K562 (cell line): Measurements from ENCODE around the gene CRACR2B. TPM values are rescaled to one million over a fixed set of nuclear protein-coding genes. Genes with fewer than 3 reads are reported as not detected.

ENCODE experiments used
- ATAC-seq: fragments of 200-7000 bp; cut with Tn5 transposase; 3 replicates; pipeline ENCODE4 v1.9.1; 2020; ENCODE audit warnings: moderate library complexity
- BruUV-seq: library from RNA; stranded (reverse); fragments of 400-500 nt; replicated peaks from 2 replicates; lab custom pipeline; 2021; lab: Mats Ljungman, UMichigan
- CTCF ChIA-PET: fragments of 300-600 bp; formaldehyde crosslinking; extraction: SDS; loops from one replicate; lab custom pipeline; 2021; ENCODE audit warnings: low intra/inter-chr PET ratio; lab: Yijun Ruan, JAX
- POLR2A ChIA-PET: fragments of 300-600, 350-650 bp; sonication (Branson Sonifier 250); formaldehyde crosslinking; extraction: SDS; loops from one replicate; lab custom pipeline; 2021; ENCODE audit warnings: antibody characterized with exemption, inconsistent platforms; lab: Yijun Ruan, JAX
- DNase-seq, 4 experiments: peaks; one replicate each; pipeline versions ENCODE4 v3.0.0 to v3.0.0-alpha.2; 2011 to 2018; ENCODE audit warnings: low spot score in 3 of 4, mixed read lengths in 3 of 4; ENCODE audit errors: extremely low read depth in 1 of 4
- FAIRE-seq: peaks from 2 replicates; lab custom pipeline; 2011; peaks lifted over from hg19 to GRCh38; lab: Jason Lieb, UNC
- H2AFZ ChIP-seq: 2 replicates; pipeline ENCODE4 v1.6.0; 2011; ENCODE audit warnings: low read depth, low read length, control low read depth, inconsistent platforms
- H3K27ac ChIP-seq: fragments of 200-600 bp; 3 replicates; pipeline ENCODE4 v1.8.0; 2011; ENCODE audit warnings: low read depth, mild to moderate bottlenecking, control low read depth, inconsistent platforms, low read length, moderate library complexity, mixed read lengths; ENCODE audit errors: extremely low read depth
- H3K27me3 ChIP-seq, 2 experiments: fragments of 300-600 bp in 1 of 2; 2 replicates in 1 of 2; 3 replicates in 1 of 2; pipeline versions ENCODE4 v1.6.0 to v1.8.0; 2011; ENCODE audit warnings: inconsistent platforms in 2 of 2, low read length in 2 of 2, mild to moderate bottlenecking in 1 of 2, mixed read lengths in 1 of 2, moderate library complexity in 1 of 2; ENCODE audit not compliant: control insufficient read depth in 2 of 2, insufficient read depth in 2 of 2
- H3K36me3 ChIP-seq: fragments of 300-600 bp; 3 replicates; pipeline ENCODE4 v1.8.0; 2011; ENCODE audit warnings: mild to moderate bottlenecking, low read length, inconsistent platforms; ENCODE audit not compliant: control insufficient read depth, insufficient read depth
- H3K4me1 ChIP-seq, 2 experiments: fragments of 200-600 bp in 1 of 2; replicated peaks in 1 of 2; 2 replicates in 1 of 2; 3 replicates in 1 of 2; pipeline versions ENCODE4 v1.5.1 to v1.8.0; 2011; ENCODE audit warnings: inconsistent platforms in 2 of 2, low read length in 2 of 2, mild to moderate bottlenecking in 1 of 2, mixed read lengths in 1 of 2, moderate library complexity in 1 of 2; ENCODE audit not compliant: control insufficient read depth in 2 of 2, insufficient read depth in 2 of 2
- H3K4me2 ChIP-seq: 2 replicates; pipeline ENCODE4 v1.6.1; 2011; ENCODE audit warnings: low read length, control low read depth, inconsistent platforms, mixed read lengths; ENCODE audit not compliant: insufficient read depth
- H3K4me3 ChIP-seq: fragments of 200-600 bp; sonication (generic), shearing (Covaris generic); 2 replicates; pipeline ENCODE4 v1.5.1; 2016; ENCODE audit warnings: control low read depth, inconsistent platforms
- H3K79me2 ChIP-seq: fragments of 200-600 bp; 3 replicates; pipeline ENCODE4 v1.8.0; 2011; ENCODE audit warnings: low read length, inconsistent platforms; ENCODE audit not compliant: control insufficient read depth, insufficient read depth
- H3K9ac ChIP-seq, 2 experiments: 2 replicates each; pipeline versions ENCODE4 v1.6.0 to v1.6.1; 2011; ENCODE audit warnings: low read depth in 2 of 2, low read length in 2 of 2, control low read depth in 1 of 2, inconsistent platforms in 1 of 2, mild to moderate bottlenecking in 1 of 2, mixed read lengths in 1 of 2; ENCODE audit not compliant: insufficient read depth in 1 of 2
- H3K9me1 ChIP-seq: one replicate; pipeline ENCODE4 v1.6.0; 2011; ENCODE audit warnings: inconsistent platforms, mild to moderate bottlenecking, low read length, moderate library complexity; ENCODE audit not compliant: control insufficient read depth, insufficient read depth
- H3K9me3 ChIP-seq: replicated peaks from 2 replicates; pipeline ENCODE4 v1.5.1; 2011; ENCODE audit warnings: low read depth, low read length, inconsistent platforms; ENCODE audit not compliant: control insufficient read depth, insufficient read depth
- H4K20me1 ChIP-seq: replicated peaks from 2 replicates; pipeline ENCODE4 v1.6.1; 2011; ENCODE audit warnings: low read length, inconsistent platforms, mixed read lengths; ENCODE audit not compliant: control insufficient read depth, insufficient read depth
- PHB ChIP-seq: fragments of 250-450 bp; sonication (Bioruptor Pico); IDR thresholded peaks from 2 replicates; pipeline ENCODE4 v1.5.0; 2021
- POLR2G ChIP-seq: fragments of 200-400 bp; formaldehyde crosslinking; IDR thresholded peaks from 2 replicates; pipeline ENCODE4 v1.6.1; 2017; ENCODE audit warnings: low read depth, mild to moderate bottlenecking, antibody characterized with exemption, low read length, moderate library complexity
- RBFOX2 ChIP-seq: fragments of 200-400 bp; formaldehyde crosslinking; IDR thresholded peaks from 2 replicates; pipeline ENCODE4 v1.6.1; 2017; ENCODE audit warnings: low read depth, mild to moderate bottlenecking, low read length, moderate library complexity
- WGBS: fragments of 100-300 bp; shearing (Covaris generic); methylation state at CpG from one replicate; pipeline ENCODE4 v1.1.6; 2016; ENCODE audit warnings: low coverage, mixed read lengths; ENCODE audit not compliant: insufficient coverage; ENCODE audit errors: missing lambda C conversion rate; 5-methylcytosine and 5-hydroxymethylcytosine counted together
- in situ Hi-C: fragments of 300-500 bp; cut with MboI; formaldehyde crosslinking; loops from 4 replicates; pipeline ENCODE4 v1.15.0; 2018; ENCODE audit warnings: inconsistent platforms, mixed read lengths
- intact Hi-C: fragments of 100-400 bp; cut with micrococcal nuclease; formaldehyde crosslinking; loops from 2 replicates; pipeline ENCODE4 v1.14.2; 2022
- polyA plus RNA-seq, 8 experiments: library from polyadenylated mRNA; depleted of rRNA in 4 of 8; stranded (reverse) in 5 of 8; unstranded in 3 of 8; fragments of >200 nt; fragmentation: Nextera tagmentation in 2 of 8; fragmentation: Illumina TruSeq in 1 of 8; extraction: Ambion mirVana in 2 of 8; extraction: Trizol in 1 of 8; gene quantifications; 2 replicates each; pipeline versions ENCODE4 v1.2.1 to v1.2.3, GENCODE V29; 2011 to 2014; ENCODE audit warnings: inconsistent platforms in 1 of 8, missing spikeins in 1 of 8
- total RNA-seq, 7 experiments: library from RNA; depleted of rRNA in 6 of 7; stranded (reverse); fragments of >200 nt in 6 of 7; fragmentation: Illumina TruSeq in 2 of 7; extraction: Trizol in 2 of 7; gene quantifications; 2 replicates each; pipeline versions ENCODE4 v1.2.1 to v1.2.3, GENCODE V29; 2011 to 2021; ENCODE audit warnings: low replicate concordance in 1 of 7

The CRACR2B gene
- total and polyA plus RNA-seq, 9 of the 15 experiments (the other 6 are each of a cell fraction or from before 2014, with no cell fraction given) = 0.10 to 51.0 (median 6.0) TPM

GRCh38 chr11:778976-779954, 48.5 kb upstream of the CRACR2B start:
- peaks cover 48% of the 10 kb centered on the region for H3K79me2 ChIP-seq
- H3K4me2 ChIP-seq = no peak overlapping the region
- ChIA-PET POLR2A (interaction anchor here (0.5 to 0.8 kb wide), 5 partner anchors 14 to 28 kb away, joined by 3 to 4 read pairs (median 3); no protein-coding TSS in a partner anchor), CTCF (no interaction called here)
- H3K36me3 ChIP-seq = peaks cover 29% of the 10 kb centered on the region; the same call in 2 of the 3 replicates
- H3K27me3 ChIP-seq = no peaks in the 10 kb centered on the region
- intact Hi-C loops = no loop called here
- FAIRE-seq (no peak), ATAC-seq (no peak), DNase-seq (no peak)
- H3K9me3 ChIP-seq = no peaks in the 10 kb centered on the region; the same call in 1 of the 2 replicates
- WGBS = 93% methylated on average over 22 of the region's 23 CpGs
- TF ChIP-seq PHB (no peak), RBFOX2 (peak; percentile 15; the same call in 1 of the 2 replicates), POLR2G (peak; percentile 30; the same call in 1 of the 2 replicates)
- H3K4me3 ChIP-seq = no peak overlapping the region
- peaks cover 18% of the 10 kb centered on the region for H4K20me1 ChIP-seq
- peaks cover 16 to 85% of the 10 kb centered on the region in 2 experiments for H3K4me1 ChIP-seq
- peaks cover 6% of the 10 kb centered on the region for H3K9me1 ChIP-seq
- in situ Hi-C loops = no loop called here
- H2AFZ ChIP-seq = no peak overlapping the region
- no peak overlapping the region for H3K27ac ChIP-seq
- TSS peak; percentile 45 for BruUV-seq
- H3K9ac ChIP-seq = peak overlapping the region in 1 of 2 experiments; percentile 98; a peak in 2 of 4 replicates
